HepG2 (cell line): ENCODE results near the gene SULT1B1. TPM values are rescaled to one million over a fixed set of nuclear protein-coding genes. Genes with fewer than 3 reads are reported as not detected.
A peak's percentile ranks its signal among the peaks of the same experiment; 100 is the strongest.

ENCODE experiments used
- DR1 ChIP-seq: sonication (generic); formaldehyde crosslinking; IDR thresholded peaks from 2 replicates; pipeline ENCODE4 v1.8.0; 2021; ENCODE audit warnings: mild to moderate bottlenecking, missing genetic modification reagents, inconsistent platforms
- EHMT2 ChIP-seq: fragments of 200-600 bp; sonication (generic); IDR thresholded peaks from 2 replicates; pipeline ENCODE4 v1.7.0; 2017; ENCODE audit warnings: antibody characterized with exemption, low read depth, low read length, borderline replicate concordance
- FOXJ3 ChIP-seq: sonication (generic); formaldehyde crosslinking; IDR thresholded peaks from 2 replicates; pipeline ENCODE4 v1.4.0; 2020; ENCODE audit warnings: missing genetic modification reagents, mild to moderate bottlenecking, borderline replicate concordance
- ISL2 ChIP-seq: sonication (generic); formaldehyde crosslinking; IDR thresholded peaks from 2 replicates; pipeline ENCODE4 v1.5.0; 2020; ENCODE audit warnings: missing genetic modification reagents
- NCOR1 ChIP-seq: fragments of 200-600 bp; sonication (generic); IDR thresholded peaks from 2 replicates; pipeline ENCODE4 v1.7.0; 2017; ENCODE audit warnings: antibody characterized with exemption, low read length, borderline replicate concordance
- NFE2 ChIP-seq: sonication (generic); formaldehyde crosslinking; IDR thresholded peaks from 2 replicates; pipeline ENCODE4 v1.4.0; 2020; ENCODE audit warnings: missing genetic modification reagents
- NFIC ChIP-seq: IDR thresholded peaks from 2 replicates; pipeline ENCODE4 v1.6.1; 2012; ENCODE audit warnings: mild to moderate bottlenecking, low read length, inconsistent platforms
- RBM22 ChIP-seq: fragments of 200-400 bp; formaldehyde crosslinking; optimal IDR thresholded peaks from 2 replicates; pipeline ENCODE3; 2017; ENCODE audit warnings: mild to moderate bottlenecking, low read length, moderate library complexity
- ZC3H13 ChIP-seq: sonication (generic); formaldehyde crosslinking; IDR thresholded peaks from 2 replicates; pipeline ENCODE4 v1.8.1; 2023; ENCODE audit warnings: mild to moderate bottlenecking, missing genetic modification reagents, moderate library complexity
- ZSCAN30 ChIP-seq: sonication (generic); formaldehyde crosslinking; IDR thresholded peaks from 2 replicates; pipeline ENCODE4 v1.5.0; 2020; ENCODE audit warnings: mild to moderate bottlenecking, missing genetic modification reagents
- polyA plus RNA-seq, 8 experiments: library from polyadenylated mRNA; depleted of rRNA in 3 of 8; stranded (reverse) in 7 of 8; unstranded in 1 of 8; fragments of >200 nt; fragmentation: Illumina TruSeq in 4 of 8; extraction: Trizol in 4 of 8; gene quantifications; 2 replicates each; pipeline versions ENCODE4 v1.2.1 to v1.2.3, GENCODE V29; 2011 to 2016; ENCODE audit warnings: low read depth in 4 of 8, missing spikeins in 1 of 8, mixed read lengths in 1 of 8; ENCODE audit not compliant: insufficient read depth in 1 of 8
- total RNA-seq, 5 experiments: library from RNA; depleted of rRNA; stranded (reverse); fragments of >200 nt; fragmentation: Illumina TruSeq; extraction: Trizol; gene quantifications; 2 replicates each; pipeline ENCODE4 v1.2.3, GENCODE V29; 2016; ENCODE audit warnings: low read depth in 1 of 5
- TF ChIP-seq, protein P1 (sequence below): IDR thresholded peaks from 2 replicates; pipeline ENCODE4 v1.6.1; 2016; ENCODE audit warnings: low read depth, missing genetic modification reagents, missing compliant biosample characterization
- TF ChIP-seq, protein P2 (sequence below): IDR thresholded peaks from 2 replicates; pipeline ENCODE4 v1.6.1; 2012; ENCODE audit warnings: inconsistent platforms

SULT1B1 gene
- total and polyA plus RNA-seq, 2 of the 13 experiments (the other 11 are each of a cell fraction or from before 2014, with no cell fraction given), result 0.20 to 0.25 TPM

DNA sequence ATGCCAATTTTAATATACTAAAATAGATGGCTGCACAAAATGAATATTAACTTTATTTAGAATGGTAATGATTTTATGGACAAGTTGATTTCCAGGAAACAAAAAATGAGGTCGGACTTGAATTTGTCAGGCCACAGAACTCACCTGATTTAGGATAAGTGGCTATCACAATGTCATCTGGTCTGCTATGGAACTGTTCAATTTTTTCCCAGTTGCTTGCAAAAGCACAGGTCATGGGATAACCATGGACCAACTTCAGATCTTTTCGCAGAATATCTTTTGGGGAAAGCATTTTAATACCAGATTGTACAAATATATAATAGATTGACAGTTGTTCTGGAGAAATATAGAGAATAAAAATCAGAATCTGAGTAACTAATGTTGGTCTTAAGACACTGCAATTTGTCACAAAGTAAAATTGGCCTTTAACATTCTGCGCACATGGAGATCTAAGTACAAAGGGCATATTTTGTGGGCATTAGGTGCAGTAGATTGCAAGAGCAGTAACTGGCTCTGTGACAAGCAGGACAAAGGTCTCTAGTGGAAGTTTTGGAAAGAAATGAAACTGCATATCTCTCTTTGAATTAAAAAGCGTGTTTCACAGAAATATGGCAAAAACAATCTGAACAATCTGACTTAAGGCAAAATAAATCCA is 5.4 kb downstream of the SULT1B1 start (continued):
- TF ChIP-seq NCOR1 (peak; percentile 77; the same call in 1 of the 2 replicates), ZSCAN30 (CRISPR knock-in tag) (no peak), ZC3H13 (CRISPR knock-in tag) (no peak), EHMT2 (no peak; the same call in 1 of the 2 replicates), ISL2 (CRISPR knock-in tag) (peak; percentile 58; the same call in 1 of the 2 replicates), DR1 (no peak), RBM22 (no peak), NFIC (0 out of 2 replicates have a peak, but pooled peaks have one; percentile 40), FOXJ3 (CRISPR knock-in tag) (no peak), NFE2 (CRISPR knock-in tag) (no peak)
- TF ChIP-seq, protein P1, sequence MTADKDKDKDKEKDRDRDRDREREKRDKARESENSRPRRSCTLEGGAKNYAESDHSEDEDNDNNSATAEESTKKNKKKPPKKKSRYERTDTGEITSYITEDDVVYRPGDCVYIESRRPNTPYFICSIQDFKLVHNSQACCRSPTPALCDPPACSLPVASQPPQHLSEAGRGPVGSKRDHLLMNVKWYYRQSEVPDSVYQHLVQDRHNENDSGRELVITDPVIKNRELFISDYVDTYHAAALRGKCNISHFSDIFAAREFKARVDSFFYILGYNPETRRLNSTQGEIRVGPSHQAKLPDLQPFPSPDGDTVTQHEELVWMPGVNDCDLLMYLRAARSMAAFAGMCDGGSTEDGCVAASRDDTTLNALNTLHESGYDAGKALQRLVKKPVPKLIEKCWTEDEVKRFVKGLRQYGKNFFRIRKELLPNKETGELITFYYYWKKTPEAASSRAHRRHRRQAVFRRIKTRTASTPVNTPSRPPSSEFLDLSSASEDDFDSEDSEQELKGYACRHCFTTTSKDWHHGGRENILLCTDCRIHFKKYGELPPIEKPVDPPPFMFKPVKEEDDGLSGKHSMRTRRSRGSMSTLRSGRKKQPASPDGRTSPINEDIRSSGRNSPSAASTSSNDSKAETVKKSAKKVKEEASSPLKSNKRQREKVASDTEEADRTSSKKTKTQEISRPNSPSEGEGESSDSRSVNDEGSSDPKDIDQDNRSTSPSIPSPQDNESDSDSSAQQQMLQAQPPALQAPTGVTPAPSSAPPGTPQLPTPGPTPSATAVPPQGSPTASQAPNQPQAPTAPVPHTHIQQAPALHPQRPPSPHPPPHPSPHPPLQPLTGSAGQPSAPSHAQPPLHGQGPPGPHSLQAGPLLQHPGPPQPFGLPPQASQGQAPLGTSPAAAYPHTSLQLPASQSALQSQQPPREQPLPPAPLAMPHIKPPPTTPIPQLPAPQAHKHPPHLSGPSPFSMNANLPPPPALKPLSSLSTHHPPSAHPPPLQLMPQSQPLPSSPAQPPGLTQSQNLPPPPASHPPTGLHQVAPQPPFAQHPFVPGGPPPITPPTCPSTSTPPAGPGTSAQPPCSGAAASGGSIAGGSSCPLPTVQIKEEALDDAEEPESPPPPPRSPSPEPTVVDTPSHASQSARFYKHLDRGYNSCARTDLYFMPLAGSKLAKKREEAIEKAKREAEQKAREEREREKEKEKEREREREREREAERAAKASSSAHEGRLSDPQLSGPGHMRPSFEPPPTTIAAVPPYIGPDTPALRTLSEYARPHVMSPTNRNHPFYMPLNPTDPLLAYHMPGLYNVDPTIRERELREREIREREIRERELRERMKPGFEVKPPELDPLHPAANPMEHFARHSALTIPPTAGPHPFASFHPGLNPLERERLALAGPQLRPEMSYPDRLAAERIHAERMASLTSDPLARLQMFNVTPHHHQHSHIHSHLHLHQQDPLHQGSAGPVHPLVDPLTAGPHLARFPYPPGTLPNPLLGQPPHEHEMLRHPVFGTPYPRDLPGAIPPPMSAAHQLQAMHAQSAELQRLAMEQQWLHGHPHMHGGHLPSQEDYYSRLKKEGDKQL (CRISPR knock-in tag), result no peak
- TF ChIP-seq, protein P2, sequence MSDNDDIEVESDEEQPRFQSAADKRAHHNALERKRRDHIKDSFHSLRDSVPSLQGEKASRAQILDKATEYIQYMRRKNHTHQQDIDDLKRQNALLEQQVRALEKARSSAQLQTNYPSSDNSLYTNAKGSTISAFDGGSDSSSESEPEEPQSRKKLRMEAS, result peak; percentile 80
